ENCODE data around the gene WDR81. TPM values are rescaled to one million over a fixed set of nuclear protein-coding genes. Genes with fewer than 3 reads are reported as not detected.

The WDR81 gene
- total RNA-seq, 2 experiments from 2014 or later, result 24.8 to 25.0 TPM

- H3K27ac ChIP-seq (ENCODE audit: low read depth in 1 of 2, low read length in 2 of 2), result no peak within 1 kb of the TSS
- ChIA-PET POLR2A (no interaction called here), CTCF (interaction anchor here (1.3 kb wide), 1 partner anchor 16 kb away, joined by 3 read pairs; no protein-coding TSS in a partner anchor)
- no peaks in the 10 kb centered on the region for H3K27me3 Mint-ChIP-seq
- peaks cover 4% of the 10 kb centered on the region for H3K36me3 ChIP-seq (ENCODE audit: insufficient read depth, low read length)
- H3K27me3 ChIP-seq (ENCODE audit: control insufficient read depth in 1 of 2, insufficient read depth in 2 of 2, low read length in 2 of 2), result no peaks in the 10 kb centered on the region
- DNase-seq, result no peak
- no peak for ATAC-seq (ENCODE audit: poor library complexity)
- H3K4me3 Mint-ChIP-seq, result no peak within 1 kb of the TSS
- intact Hi-C loops (cut with DNase I, micrococcal nuclease), result no loop called here
- no peaks in the 10 kb centered on the region for H3K4me1 Mint-ChIP-seq (ENCODE audit: low read depth)
- H3K9me3 ChIP-seq (ENCODE audit: control insufficient read depth in 1 of 2, insufficient read depth in 1 of 2, low read length in 2 of 2), result no peaks in the 10 kb centered on the region
- H3K4me1 ChIP-seq (ENCODE audit: insufficient read depth, low read length), result peaks cover 3% of the 10 kb centered on the region
- TF ChIP-seq CTCF (IDR thresholded peaks at IDR 0.05), result no peak
- no peak within 1 kb of the TSS for H3K4me3 ChIP-seq (ENCODE audit: low read length)
- peaks cover 2% of the 10 kb centered on the region for H3K36me3 Mint-ChIP-seq (ENCODE audit: low read depth)
- H3K27ac Mint-ChIP-seq, result no peak within 1 kb of the TSS
- no peaks in the 10 kb centered on the region for H3K9me3 Mint-ChIP-seq
Observed at GRCh38 chr17:1742371-1743087, 18.0 kb downstream of the WDR81 start, which contains the start of gene SERPINF2. TSS of gene SERPINF2 (plus strand) at chr17:1742871. CDS start at chr17:1744996, 2,125 bp downstream.

- intact Hi-C loops (cut with DNase I, micrococcal nuclease), result no loop called here
- Histone ChIP-seq H3K4me3 (ENCODE audit: low read length) (no peak overlapping the region), H3K9me3 (ENCODE audit: control insufficient read depth in 1 of 2, insufficient read depth in 1 of 2, low read length in 2 of 2) (no peaks in the 10 kb centered on the region), H3K27me3 (ENCODE audit: control insufficient read depth in 1 of 2, insufficient read depth in 2 of 2, low read length in 2 of 2) (no peaks in the 10 kb centered on the region), H3K36me3 (ENCODE audit: insufficient read depth, low read length) (no peaks in the 10 kb centered on the region), H3K27ac (ENCODE audit: low read depth in 1 of 2, low read length in 2 of 2) (no peak overlapping the region), H3K4me1 (ENCODE audit: insufficient read depth, low read length) (peaks cover under 1% of the 10 kb centered on the region)
- no peak for TF ChIP-seq CTCF (IDR thresholded peaks at IDR 0.05)
- DNase-seq (no peak), ATAC-seq (ENCODE audit: poor library complexity) (no peak)
- no peaks in the 10 kb centered on the region for H3K36me3 Mint-ChIP-seq (ENCODE audit: low read depth)
- no peak overlapping the region for H3K27ac Mint-ChIP-seq
- ChIA-PET POLR2A (no interaction called here), CTCF (interaction anchor here (1.3 kb wide), 1 partner anchor 16 kb away, joined by 3 read pairs; no protein-coding TSS in a partner anchor)
- H3K9me3 Mint-ChIP-seq, result no peaks in the 10 kb centered on the region
- H3K4me3 Mint-ChIP-seq, result no peak overlapping the region
- H3K4me1 Mint-ChIP-seq (ENCODE audit: low read depth), result no peaks in the 10 kb centered on the region
- H3K27me3 Mint-ChIP-seq, result no peaks in the 10 kb centered on the region
Observed at GRCh38 chr17:1743088-1743439, 18.6 kb downstream of the WDR81 start.

GRCh38 chr17:1744551-1745512 is 20.3 kb downstream of the WDR81 start:
- ATAC-seq (ENCODE audit: poor library complexity) (no peak), DNase-seq (no peak)
- intact Hi-C loops (cut with DNase I, micrococcal nuclease), result no loop called here
- H3K27me3 ChIP-seq (ENCODE audit: control insufficient read depth in 1 of 2, insufficient read depth in 2 of 2, low read length in 2 of 2), result no peaks in the 10 kb centered on the region
- Mint-ChIP-seq H3K27me3 (no peaks in the 10 kb centered on the region), H3K4me1 (ENCODE audit: low read depth) (no peaks in the 10 kb centered on the region), H3K4me3 (no peak overlapping the region), H3K36me3 (ENCODE audit: low read depth) (no peaks in the 10 kb centered on the region), H3K27ac (no peak overlapping the region), H3K9me3 (no peaks in the 10 kb centered on the region)
- H3K4me3 ChIP-seq (ENCODE audit: low read length), result no peak overlapping the region
- no peak for TF ChIP-seq CTCF (IDR thresholded peaks at IDR 0.05)
- ChIA-PET CTCF (no interaction called here), POLR2A (no interaction called here)
- no peak overlapping the region for H3K27ac ChIP-seq (ENCODE audit: low read depth in 1 of 2, low read length in 2 of 2)
- no peaks in the 10 kb centered on the region for H3K36me3 ChIP-seq (ENCODE audit: insufficient read depth, low read length)
- no peaks in the 10 kb centered on the region for H3K9me3 ChIP-seq (ENCODE audit: control insufficient read depth in 1 of 2, insufficient read depth in 1 of 2, low read length in 2 of 2)
- no peaks in the 10 kb centered on the region for H3K4me1 ChIP-seq (ENCODE audit: insufficient read depth, low read length)
